ENCODE measurements around the gene OR52B6. TPM values are rescaled to one million over a fixed set of nuclear protein-coding genes. Genes with fewer than 3 reads are reported as not detected.
"Not testable (repeated sequence)": the region's sequence is repeated elsewhere in the genome, so short reads cannot be mapped to it uniquely, and the experiment has no call there.

OR52B6 gene
- total and polyA plus RNA-seq, 2 experiments from 2014 or later = not detected

DNA sequence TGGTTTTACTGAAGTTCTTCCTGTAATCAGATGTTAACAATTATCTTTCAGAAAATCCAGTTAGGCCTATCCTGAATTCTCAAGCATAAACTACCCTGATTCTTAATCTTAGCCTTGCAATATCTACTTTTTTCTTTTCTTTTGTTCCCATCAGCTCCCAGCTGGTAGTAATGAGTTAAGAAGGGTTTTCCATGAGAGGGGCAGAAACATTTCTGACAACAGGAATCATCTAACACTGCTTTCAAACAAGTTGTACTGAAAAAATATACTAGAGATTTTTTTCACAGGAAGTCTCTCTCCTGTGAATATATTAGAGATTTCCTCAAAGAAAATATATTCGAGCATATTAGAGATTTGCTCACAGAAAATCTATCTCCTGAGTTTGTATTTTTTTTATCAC is 12.5 kb downstream of the OR52B6 start:
- Histone ChIP-seq H3K9me3 (ENCODE audit: low read depth) (no peaks in the 10 kb centered on the region), H3F3A (ENCODE audit: insufficient read depth) (peaks cover 11% of the 10 kb centered on the region; the same call in 1 of the 2 replicates), H3K4me2 (ENCODE audit: unreplicated experiment) (no peak overlapping the region), H3K27me3 (replicated peaks; ENCODE audit: insufficient read depth) (no peaks in the 10 kb centered on the region), H3K27ac (no peak overlapping the region), H4K20me1 (ENCODE audit: insufficient read depth) (no peaks in the 10 kb centered on the region), H3K9ac (no peak overlapping the region), H3K9me2 (ENCODE audit: insufficient read depth) (no peaks in the 10 kb centered on the region), H3K4me3 (no peak overlapping the region), H2AFZ (peak overlapping the region; percentile 53), H3K36me3 (ENCODE audit: low read depth) (no peaks in the 10 kb centered on the region), H3K79me2 (ENCODE audit: insufficient read depth) (no peaks in the 10 kb centered on the region), H3K4me1 (ENCODE audit: insufficient read depth) (peaks cover 6% of the 10 kb centered on the region)
- in situ Hi-C loops (cut with MboI) = no loop called here
- no peak for DNase-seq
- 41 to 67% methylated on average over 1 of the region's 1 CpG for WGBS, 2 experiments (ENCODE audit: low coverage in 1 of 2, low lambda C conversion rate in 2 of 2, missing lambda C conversion rate in 2 of 2)
- no peak for TF ChIP-seq EZH2 (IDR thresholded peaks at IDR 0.05; ENCODE audit: insufficient read depth, poor library complexity, severe bottlenecking)
- no peak for TF ChIP-seq EZH2phosphoT487 (IDR thresholded peaks at IDR 0.05; ENCODE audit: insufficient read depth, low read depth)

DNA sequence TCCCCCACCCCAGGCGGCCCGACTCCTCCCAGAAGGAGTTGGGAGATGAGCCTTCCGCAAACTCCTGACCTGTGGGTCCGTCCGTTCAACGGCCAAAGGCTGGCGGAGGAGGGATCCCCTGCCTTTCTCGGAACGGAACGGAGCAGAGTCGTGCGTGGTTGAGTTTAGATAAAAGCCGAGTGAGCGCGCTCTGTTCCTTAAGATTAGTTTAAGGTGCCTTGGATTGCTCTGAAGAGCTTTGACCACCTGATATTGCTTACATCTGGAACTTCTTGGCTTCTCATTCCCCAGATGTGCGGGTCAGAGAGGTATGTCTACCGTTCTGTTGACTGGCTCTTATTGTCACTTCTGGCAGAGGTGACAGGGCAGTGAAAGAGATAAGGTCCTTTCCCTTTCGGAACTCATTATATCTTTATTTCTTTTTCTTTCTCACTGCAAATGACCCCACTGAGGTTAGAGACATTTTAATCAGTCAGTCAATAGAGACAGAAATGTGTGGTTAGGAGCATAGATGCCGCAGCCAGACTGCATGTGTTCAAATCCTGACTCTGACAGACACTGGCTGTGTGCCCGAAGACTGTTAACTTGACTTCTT is 16.0 kb downstream of the OR52B6 start, which contains the start of gene TRIM6:
Gene TRIM6 (plus strand): TSS at position 31 of the 595 bp plus-strand sequence. CDS start 261 bp downstream, at position 292.
- H3K9ac ChIP-seq = peak within 1 kb of the TSS; percentile 78
- no peaks in the 10 kb centered on the region for H4K20me1 ChIP-seq (ENCODE audit: insufficient read depth)
- peak within 1 kb of the TSS; percentile 90 for H2AFZ ChIP-seq
- no peaks in the 10 kb centered on the region for H3K79me2 ChIP-seq (ENCODE audit: insufficient read depth)
- no peak for TF ChIP-seq EZH2 (IDR thresholded peaks at IDR 0.05; ENCODE audit: insufficient read depth, poor library complexity, severe bottlenecking)
- TF ChIP-seq EZH2phosphoT487 (IDR thresholded peaks at IDR 0.05; ENCODE audit: insufficient read depth, low read depth) = no peak
- no peaks in the 10 kb centered on the region for H3K27me3 ChIP-seq (replicated peaks; ENCODE audit: insufficient read depth)
- DNase-seq = peak; percentile 66
- in situ Hi-C loops (cut with MboI) = no loop called here
- H3K4me1 ChIP-seq (ENCODE audit: insufficient read depth) = peaks cover 9% of the 10 kb centered on the region
- H3K9me2 ChIP-seq (ENCODE audit: insufficient read depth) = no peaks in the 10 kb centered on the region
- peak within 1 kb of the TSS; percentile 95 for H3K4me2 ChIP-seq (ENCODE audit: unreplicated experiment)
- WGBS, 2 experiments (ENCODE audit: low coverage in 1 of 2, low lambda C conversion rate in 2 of 2, missing lambda C conversion rate in 2 of 2) = 7 to 9% methylated on average over 20 of the region's 20 CpGs
- H3K36me3 ChIP-seq (ENCODE audit: low read depth) = no peaks in the 10 kb centered on the region
- H3F3A ChIP-seq (ENCODE audit: insufficient read depth) = peaks cover 11% of the 10 kb centered on the region; the same call in 1 of the 2 replicates
- no peak within 1 kb of the TSS for H3K27ac ChIP-seq
- H3K4me3 ChIP-seq = peak within 1 kb of the TSS; percentile 86
- no peaks in the 10 kb centered on the region for H3K9me3 ChIP-seq (ENCODE audit: low read depth)

GRCh38 chr11:5597953-5598352 is 17.3 kb downstream of the OR52B6 start:
- H3F3A ChIP-seq (ENCODE audit: insufficient read depth) = peaks cover 11% of the 10 kb centered on the region; the same call in 1 of the 2 replicates
- 47 to 57% methylated on average over 3 of the region's 3 CpGs for WGBS, 2 experiments (ENCODE audit: low coverage in 1 of 2, low lambda C conversion rate in 2 of 2, missing lambda C conversion rate in 2 of 2)
- H4K20me1 ChIP-seq (ENCODE audit: insufficient read depth) = no peaks in the 10 kb centered on the region

GRCh38 chr11:5600374-5600851 is 19.7 kb downstream of the OR52B6 start:
- peak overlapping the region; percentile 45; the same call in 1 of the 2 replicates for H3K27ac ChIP-seq
- H3K4me2 ChIP-seq (ENCODE audit: unreplicated experiment) = no peak overlapping the region

More at GRCh38 chr11:5597953-5598352, 17.3 kb downstream of the OR52B6 start:
- TF ChIP-seq EZH2phosphoT487 (IDR thresholded peaks at IDR 0.05; ENCODE audit: insufficient read depth, low read depth) = no peak
- no peak for TF ChIP-seq EZH2 (IDR thresholded peaks at IDR 0.05; ENCODE audit: insufficient read depth, poor library complexity, severe bottlenecking)
- Histone ChIP-seq H3K4me2 (ENCODE audit: unreplicated experiment) (peak overlapping the region; percentile 95), H3K9me3 (ENCODE audit: low read depth) (no peaks in the 10 kb centered on the region), H3K4me1 (ENCODE audit: insufficient read depth) (peaks cover 9% of the 10 kb centered on the region), H3K36me3 (ENCODE audit: low read depth) (no peaks in the 10 kb centered on the region), H3K27ac (no peak overlapping the region), H3K9me2 (ENCODE audit: insufficient read depth) (no peaks in the 10 kb centered on the region), H3K9ac (no peak overlapping the region), H3K79me2 (ENCODE audit: insufficient read depth) (no peaks in the 10 kb centered on the region), H2AFZ (no peak overlapping the region), H3K27me3 (replicated peaks; ENCODE audit: insufficient read depth) (no peaks in the 10 kb centered on the region), H3K4me3 (no peak overlapping the region)
- in situ Hi-C loops (cut with MboI) = no loop called here
- DNase-seq = no peak

DNA sequence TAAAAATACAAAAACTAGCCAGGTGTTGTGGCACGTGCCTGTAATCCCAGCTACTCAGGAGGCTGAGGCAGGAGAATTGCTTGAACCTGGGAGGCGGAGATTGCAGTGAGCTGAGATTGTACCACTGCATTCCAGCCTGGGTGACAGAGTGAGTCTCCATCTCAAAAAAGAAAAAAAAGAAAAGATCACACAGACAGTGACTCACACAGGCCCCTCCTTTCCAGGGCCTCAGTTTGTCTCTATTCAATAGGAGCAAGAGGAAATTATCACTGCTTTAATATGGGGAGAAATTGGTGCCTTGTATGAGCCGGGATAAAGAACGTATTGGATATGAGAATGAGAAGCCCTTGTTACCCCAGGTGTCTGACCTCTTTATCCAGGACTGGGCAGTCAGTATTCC is 22.1 kb downstream of the OR52B6 start:
- H3K9ac ChIP-seq; H2AFZ ChIP-seq; H3K9me3 ChIP-seq (ENCODE audit: low read depth); H3K79me2 ChIP-seq (ENCODE audit: insufficient read depth); H3K9me2 ChIP-seq (ENCODE audit: insufficient read depth); H3K36me3 ChIP-seq (ENCODE audit: low read depth); in situ Hi-C loops (cut with MboI); H3F3A ChIP-seq (ENCODE audit: insufficient read depth); H3K4me3 ChIP-seq; H3K27me3 ChIP-seq (replicated peaks; ENCODE audit: insufficient read depth); H4K20me1 ChIP-seq (ENCODE audit: insufficient read depth); H3K4me1 ChIP-seq (ENCODE audit: insufficient read depth); H3K27ac ChIP-seq; H3K4me2 ChIP-seq (ENCODE audit: unreplicated experiment): not testable (repeated sequence)
- DNase-seq = peak; percentile 65
- WGBS, 2 experiments (ENCODE audit: low coverage in 1 of 2, low lambda C conversion rate in 2 of 2, missing lambda C conversion rate in 2 of 2) = 80 to 88% methylated on average over 4 of the region's 4 CpGs

More at GRCh38 chr11:5600374-5600851, 19.7 kb downstream of the OR52B6 start:
- Histone ChIP-seq H3K4me3 (no peak overlapping the region), H4K20me1 (ENCODE audit: insufficient read depth) (no peaks in the 10 kb centered on the region), H3K79me2 (ENCODE audit: insufficient read depth) (no peaks in the 10 kb centered on the region), H3K27me3 (replicated peaks; ENCODE audit: insufficient read depth) (no peaks in the 10 kb centered on the region), H3F3A (ENCODE audit: insufficient read depth) (0 out of 2 replicates have a peak, but pooled peaks cover under 1% of the 10 kb centered on the region), H3K9me2 (ENCODE audit: insufficient read depth) (no peaks in the 10 kb centered on the region), H2AFZ (peak overlapping the region; percentile 64), H3K9me3 (ENCODE audit: low read depth) (no peaks in the 10 kb centered on the region), H3K36me3 (ENCODE audit: low read depth) (no peaks in the 10 kb centered on the region), H3K4me1 (ENCODE audit: insufficient read depth) (peaks cover 9% of the 10 kb centered on the region), H3K9ac (peak overlapping the region; percentile 41)
- in situ Hi-C loops (cut with MboI) = no loop called here
- no peak for TF ChIP-seq EZH2 (IDR thresholded peaks at IDR 0.05; ENCODE audit: insufficient read depth, poor library complexity, severe bottlenecking)
- no peak for TF ChIP-seq EZH2phosphoT487 (IDR thresholded peaks at IDR 0.05; ENCODE audit: insufficient read depth, low read depth)
- 40 to 46% methylated on average over 9 of the region's 9 CpGs for WGBS, 2 experiments (ENCODE audit: low coverage in 1 of 2, low lambda C conversion rate in 2 of 2, missing lambda C conversion rate in 2 of 2)
- DNase-seq = peak; percentile 94

Data from GM23248 (cell line).